BLaER1 treated with 17β-estradiol and CSF1 and Interleukin-3, amounts not matched to agents 10 nM and 100 nM (cell line): ENCODE results near the gene SEMA4D.

Experiments
- H3K27ac ChIP-seq, 11 experiments: shearing (Covaris generic); formaldehyde crosslinking; 2 replicates each; pipeline ENCODE4 v1.8.1; 2022
- H3K27me3 ChIP-seq, 11 experiments: shearing (Covaris generic); formaldehyde crosslinking; 2 replicates each; pipeline ENCODE4 v1.8.1; 2022
- H3K36me3 ChIP-seq, 11 experiments: shearing (Covaris generic); formaldehyde crosslinking; 2 replicates each; pipeline ENCODE4 v1.8.1; 2022
- H3K4me1 ChIP-seq, 10 experiments: shearing (Covaris generic); formaldehyde crosslinking; 2 replicates each; pipeline ENCODE4 v1.8.1; 2022
- H3K4me2 ChIP-seq, 11 experiments: shearing (Covaris generic); formaldehyde crosslinking; 2 replicates each; pipeline ENCODE4 v1.8.1; 2022
- H3K4me3 ChIP-seq, 10 experiments: shearing (Covaris generic); formaldehyde crosslinking; 2 replicates each; pipeline ENCODE4 v1.8.1; 2022
- H3K9ac ChIP-seq, 11 experiments: shearing (Covaris generic); formaldehyde crosslinking; 2 replicates each; pipeline ENCODE4 v1.8.1; 2022
- H3K9me3 ChIP-seq, 11 experiments: shearing (Covaris generic); formaldehyde crosslinking; replicated peaks in 1 of 11; 2 replicates each; pipeline ENCODE4 v1.8.1; 2022
- H4K20me1 ChIP-seq, 11 experiments: shearing (Covaris generic); formaldehyde crosslinking; 2 replicates each; pipeline ENCODE4 v1.8.1; 2022
- Cebpa-rat ChIP-seq, 11 experiments: shearing (Covaris generic); IDR thresholded peaks; 2 replicates each; pipeline ENCODE4 v1.8.1; 2022

The SEMA4D gene

DNA sequence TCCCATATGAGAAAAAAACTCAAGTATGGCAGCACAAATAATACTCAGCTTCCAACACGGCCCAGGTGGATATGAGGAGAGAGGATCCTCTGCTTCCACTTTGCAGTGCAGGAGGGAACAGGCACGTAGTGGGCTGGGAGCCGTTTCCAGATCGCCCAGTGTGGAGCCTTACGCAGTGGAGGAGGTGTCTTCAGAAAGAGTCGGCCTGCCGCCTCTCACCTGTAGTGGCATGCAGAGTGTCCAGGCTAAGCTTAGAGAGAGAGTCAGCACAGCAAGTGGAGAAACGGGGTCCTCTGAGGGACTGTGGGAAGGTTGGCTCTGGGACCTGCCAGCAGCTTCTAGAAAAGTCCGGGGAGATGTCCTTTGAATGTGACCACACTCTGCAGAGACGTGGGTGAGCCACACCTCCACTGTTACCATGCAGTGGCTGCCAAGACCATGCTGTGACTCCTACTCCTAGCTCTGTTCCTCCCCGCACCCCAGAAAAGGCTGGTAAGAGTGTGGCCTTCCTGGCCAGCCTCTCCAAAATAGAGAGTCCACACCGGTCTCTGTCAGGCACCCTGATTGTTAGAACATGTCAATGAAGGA lies 3.5 kb upstream of the SEMA4D start:
- H3K36me3 ChIP-seq: no peaks in the 10 kb centered on the region
- peaks cover 26 to 60% (median 53%) of the 10 kb centered on the region in 10 experiments for H3K4me1 ChIP-seq
- no peaks in the 10 kb centered on the region for H3K27me3 ChIP-seq
- no peak for TF ChIP-seq Cebpa-rat (IDR thresholded peaks at IDR 0.05)
- H3K4me3 ChIP-seq: no peak overlapping the region
- H4K20me1 ChIP-seq: peaks cover 0 to 9% (median 2%) of the 10 kb centered on the region in 11 experiments; a peak in 10 of 22 replicates
- no peak overlapping the region for H3K9ac ChIP-seq
- no peak overlapping the region for H3K27ac ChIP-seq
- H3K9me3 ChIP-seq: no peaks in the 10 kb centered on the region
- peak overlapping the region in 9 of 11 experiments; percentile 16 to 99 (median 87); a peak in 17 of 22 replicates for H3K4me2 ChIP-seq

DNA sequence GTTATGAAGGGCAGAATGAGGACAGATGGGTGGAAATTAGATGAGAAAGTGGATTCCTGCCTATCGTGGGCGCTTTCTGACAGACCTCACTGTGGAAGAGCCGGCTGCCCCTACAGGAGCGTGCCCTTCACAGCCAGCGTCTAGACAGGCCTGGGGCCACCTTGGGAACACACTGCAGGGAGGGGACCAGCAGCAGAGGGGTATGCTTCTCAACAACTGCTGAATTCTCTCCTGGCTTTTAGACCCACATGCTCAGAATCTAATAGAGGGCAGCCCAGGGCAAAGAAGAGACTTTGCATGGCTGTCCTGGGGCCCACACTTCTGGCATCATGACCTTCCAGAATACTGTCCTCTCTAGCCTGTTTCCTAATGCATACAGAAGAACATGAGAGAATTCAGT lies 2.1 kb upstream of the SEMA4D start:
- no peaks in the 10 kb centered on the region for H3K36me3 ChIP-seq
- no peaks in the 10 kb centered on the region for H3K27me3 ChIP-seq
- H4K20me1 ChIP-seq: peaks cover 10 to 22% (median 14%) of the 10 kb centered on the region in 11 experiments; a peak in 17 of 22 replicates
- no peak for TF ChIP-seq Cebpa-rat (IDR thresholded peaks at IDR 0.05)
- H3K4me1 ChIP-seq: peaks cover 37 to 68% (median 66%) of the 10 kb centered on the region in 10 experiments
- peak overlapping the region in 1 of 11 experiments; percentile 92; a peak in 2 of 22 replicates for H3K27ac ChIP-seq
- H3K4me2 ChIP-seq: peak overlapping the region in 9 of 11 experiments; percentile 84 to 99 (median 98); a peak in 18 of 22 replicates
- no peak overlapping the region for H3K9ac ChIP-seq
- H3K9me3 ChIP-seq: no peaks in the 10 kb centered on the region
- no peak overlapping the region; a peak in 1 of 20 replicates for H3K4me3 ChIP-seq

DNA sequence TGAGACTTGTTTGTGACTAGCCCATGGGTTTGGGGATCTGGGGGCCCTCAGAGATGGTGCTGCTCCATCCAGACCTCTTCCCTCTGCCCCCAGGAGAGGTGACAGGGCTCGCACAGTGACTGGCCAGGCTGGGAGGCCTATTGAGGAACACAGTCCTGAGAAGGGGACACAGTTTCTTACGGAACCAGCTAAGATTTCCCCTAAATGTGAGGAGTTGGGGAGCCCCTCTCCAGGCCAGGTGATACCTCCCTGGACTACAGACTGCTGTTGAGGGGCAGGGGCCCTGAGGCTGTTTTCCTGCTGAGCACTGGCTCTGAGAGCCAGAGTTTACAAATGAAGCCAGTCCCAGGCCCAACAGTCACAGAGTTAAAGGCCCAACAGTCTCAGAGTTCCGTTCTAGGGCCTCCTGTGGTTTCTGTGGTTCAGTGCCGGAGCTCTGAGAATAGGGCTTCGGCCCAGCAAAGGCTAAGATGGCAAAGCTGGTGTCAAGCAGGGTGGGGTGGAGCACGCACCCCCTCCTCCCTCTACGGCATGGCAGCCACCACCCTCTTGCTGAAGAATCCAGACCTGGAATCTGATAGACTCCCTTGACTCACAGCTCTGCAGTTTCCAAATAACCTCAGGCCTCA lies 1.1 kb upstream of the SEMA4D start:
- Histone ChIP-seq H3K4me2 (peak overlapping the region; percentile 79 to 99 (median 98)), H3K27me3 (no peaks in the 10 kb centered on the region), H4K20me1 (peaks cover 12 to 32% (median 22%) of the 10 kb centered on the region in 11 experiments; a peak in 17 of 22 replicates), H3K9me3 (no peaks in the 10 kb centered on the region), H3K36me3 (no peaks in the 10 kb centered on the region), H3K4me3 (peak overlapping the region in 7 of 10 experiments; percentile 86 to 93 (median 91); a peak in 14 of 20 replicates), H3K27ac (peak overlapping the region; percentile 65 to 92 (median 84); a peak in 21 of 22 replicates), H3K9ac (peak overlapping the region; percentile 62 to 87 (median 83)), H3K4me1 (peaks cover 48 to 78% (median 76%) of the 10 kb centered on the region in 10 experiments)
- no peak for TF ChIP-seq Cebpa-rat (IDR thresholded peaks at IDR 0.05)

DNA sequence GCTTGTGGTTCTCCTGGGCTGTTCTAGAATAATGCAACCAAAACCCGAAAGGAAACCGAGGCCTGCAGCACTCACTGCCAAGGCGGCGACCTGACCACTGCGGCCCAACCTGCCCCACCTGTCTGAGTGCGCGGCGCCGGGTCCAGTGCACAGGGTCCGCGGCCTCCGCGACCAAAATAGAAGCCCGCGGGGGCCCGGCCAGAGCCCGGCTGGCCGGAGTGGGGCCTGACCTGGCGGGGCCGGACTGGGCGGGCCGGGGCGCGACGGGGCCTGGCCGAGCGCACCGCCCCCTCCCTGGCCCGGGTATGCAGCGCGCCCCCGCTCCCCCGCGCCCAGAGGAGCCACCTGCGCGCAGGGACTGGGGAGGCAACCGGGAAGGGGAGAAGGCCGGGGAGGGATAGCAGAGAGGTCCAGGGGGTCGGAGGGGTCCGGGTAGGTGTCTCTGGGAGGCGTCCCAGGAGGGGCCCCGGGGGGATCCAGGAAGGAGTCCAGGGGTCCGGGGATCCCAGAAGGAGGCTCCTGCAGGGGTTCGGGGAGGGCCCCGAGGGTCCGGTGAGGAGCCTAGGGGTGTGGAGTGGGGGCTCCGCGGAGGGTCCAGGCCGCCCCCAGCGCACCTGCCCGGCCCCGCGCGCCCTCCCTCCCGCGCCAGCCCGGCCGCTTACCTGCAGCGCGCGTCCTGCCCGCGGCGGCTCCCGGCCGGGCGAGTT lies 503 bp downstream of the SEMA4D start:
- Histone ChIP-seq H3K36me3 (0 out of 22 replicates have a peak, but pooled peaks cover 0 to 4% (median 0%) of the 10 kb centered on the region in 11 experiments), H3K9me3 (no peaks in the 10 kb centered on the region), H3K9ac (peak overlapping the region; percentile 76 to 87 (median 83)), H3K4me1 (peaks cover 52 to 93% (median 87%) of the 10 kb centered on the region in 10 experiments), H3K4me3 (peak overlapping the region; percentile 71 to 93 (median 88)), H3K27ac (peak overlapping the region; percentile 42 to 92 (median 84); a peak in 21 of 22 replicates), H4K20me1 (peaks cover 12 to 48% (median 23%) of the 10 kb centered on the region in 11 experiments; a peak in 17 of 22 replicates), H3K4me2 (peak overlapping the region; percentile 87 to 99 (median 98)), H3K27me3 (no peaks in the 10 kb centered on the region)
- no peak for TF ChIP-seq Cebpa-rat (IDR thresholded peaks at IDR 0.05)

DNA sequence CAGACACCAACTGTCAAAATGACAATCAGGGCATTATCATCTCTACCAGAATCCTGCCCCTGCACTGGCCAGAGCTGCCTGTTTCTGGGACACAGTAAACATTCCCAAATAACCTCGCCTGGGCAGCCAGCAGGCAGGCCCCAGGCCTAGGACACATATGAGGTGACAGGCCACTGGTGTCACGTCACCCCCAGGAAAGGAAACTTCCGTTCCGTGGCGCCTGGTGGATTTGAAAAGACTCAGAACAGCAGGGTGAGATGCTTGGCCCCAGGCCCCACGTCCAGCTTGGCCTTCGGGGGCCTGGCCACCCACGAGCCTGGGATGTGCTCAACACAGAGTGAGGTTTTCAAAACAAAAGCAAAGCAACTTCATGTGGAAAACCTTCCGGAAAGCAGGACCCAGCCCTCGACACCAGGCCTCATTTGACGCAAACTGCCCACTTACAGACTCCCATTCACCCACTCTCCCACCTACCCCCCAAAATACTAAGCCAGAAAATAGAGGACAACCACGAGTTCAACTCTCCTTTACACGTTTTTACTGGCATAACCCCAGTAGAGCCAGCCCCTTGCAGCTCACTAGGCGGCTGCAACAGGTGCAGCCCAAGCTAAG lies 1.2 kb downstream of the SEMA4D start:
- no peak for TF ChIP-seq Cebpa-rat (IDR thresholded peaks at IDR 0.05)
- H3K4me2 ChIP-seq: peak overlapping the region; percentile 87 to 99 (median 98)
- H3K36me3 ChIP-seq: peaks cover 0 to 9% (median 0%) of the 10 kb centered on the region in 11 experiments; a peak in 2 of 22 replicates
- peak overlapping the region; percentile 76 to 87 (median 83) for H3K9ac ChIP-seq
- no peaks in the 10 kb centered on the region for H3K9me3 ChIP-seq
- peaks cover 15 to 54% (median 23%) of the 10 kb centered on the region in 11 experiments; a peak in 17 of 22 replicates for H4K20me1 ChIP-seq
- no peaks in the 10 kb centered on the region for H3K27me3 ChIP-seq
- H3K4me3 ChIP-seq: peak overlapping the region; percentile 71 to 93 (median 88)
- H3K27ac ChIP-seq: peak overlapping the region in 8 of 11 experiments; percentile 69 to 92 (median 88); a peak in 15 of 22 replicates
- peaks cover 51 to 93% (median 87%) of the 10 kb centered on the region in 10 experiments for H3K4me1 ChIP-seq

DNA sequence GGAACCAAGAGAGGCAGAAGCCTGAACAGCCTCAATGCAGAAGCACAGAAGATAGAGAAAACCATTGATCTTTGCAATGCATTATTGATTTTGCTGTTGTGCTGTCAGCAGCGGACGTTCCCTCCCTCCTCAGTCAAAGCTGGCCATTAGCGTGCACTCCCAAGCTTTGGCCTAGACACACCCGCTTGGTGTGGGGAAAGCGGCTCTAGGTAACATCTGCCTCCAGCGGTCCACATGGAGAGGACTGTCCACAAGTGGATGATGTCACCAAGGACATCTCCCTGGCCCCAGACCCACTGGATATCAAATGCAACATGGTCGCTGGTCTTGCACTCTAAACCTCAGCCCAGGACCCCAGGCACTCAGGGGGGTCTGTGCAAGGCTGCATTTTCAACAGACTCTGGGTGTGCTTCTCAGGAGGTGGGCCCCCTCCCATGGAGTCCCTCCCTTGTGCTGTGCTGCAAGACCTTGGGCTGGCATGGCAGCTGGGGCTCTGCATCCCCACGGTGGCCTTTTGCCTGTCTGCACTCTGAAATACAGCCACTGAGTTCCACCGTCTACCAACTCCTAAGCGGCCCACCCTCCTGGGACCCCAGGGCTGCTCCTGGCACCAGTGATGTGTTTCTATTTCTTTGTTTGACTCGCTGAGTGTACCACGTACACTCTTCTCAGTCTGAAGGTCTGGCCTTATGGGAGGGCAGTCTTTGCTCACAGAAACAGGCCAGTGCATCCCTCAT lies 1.9 kb downstream of the SEMA4D start:
- Histone ChIP-seq H3K27ac (peak overlapping the region in 8 of 11 experiments; percentile 3 to 92 (median 80); a peak in 11 of 22 replicates), H3K36me3 (peaks cover 0 to 16% (median 0%) of the 10 kb centered on the region in 11 experiments; a peak in 2 of 22 replicates), H3K9ac (peak overlapping the region; percentile 76 to 87 (median 83); a peak in 19 of 22 replicates), H3K27me3 (no peaks in the 10 kb centered on the region), H3K4me1 (peaks cover 51 to 93% (median 87%) of the 10 kb centered on the region in 10 experiments), H3K9me3 (no peaks in the 10 kb centered on the region), H3K4me2 (peak overlapping the region; percentile 87 to 99 (median 98)), H4K20me1 (peaks cover 15 to 54% (median 25%) of the 10 kb centered on the region in 11 experiments; a peak in 17 of 22 replicates), H3K4me3 (peak overlapping the region; percentile 71 to 93 (median 88); a peak in 19 of 20 replicates)
- no peak for TF ChIP-seq Cebpa-rat (IDR thresholded peaks at IDR 0.05)

DNA sequence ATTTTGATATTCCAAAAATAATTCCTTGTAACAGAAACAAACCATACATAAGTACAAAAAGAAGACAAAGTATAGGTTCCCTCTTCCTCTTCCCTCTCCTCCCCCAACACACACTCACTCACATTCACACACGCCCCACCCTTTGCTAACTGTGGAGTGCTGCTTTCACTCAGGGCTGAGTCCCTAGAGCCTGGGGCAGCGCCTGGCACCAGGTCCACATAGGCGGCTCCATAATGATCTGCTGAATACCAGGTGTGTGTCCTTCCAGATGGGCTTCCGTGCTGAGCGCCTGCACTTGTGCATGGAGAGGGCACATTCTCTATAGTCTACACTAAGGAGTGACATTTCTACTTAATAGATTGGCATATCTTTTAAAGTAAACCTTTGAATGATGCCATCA lies 3.7 kb downstream of the SEMA4D start:
- no peak for TF ChIP-seq Cebpa-rat (IDR thresholded peaks at IDR 0.05)
- H4K20me1 ChIP-seq: peaks cover 15 to 64% (median 26%) of the 10 kb centered on the region in 11 experiments; a peak in 17 of 22 replicates
- no peak overlapping the region for H3K27ac ChIP-seq
- H3K36me3 ChIP-seq: peaks cover 0 to 25% (median 0%) of the 10 kb centered on the region in 11 experiments; a peak in 6 of 22 replicates
- no peaks in the 10 kb centered on the region for H3K27me3 ChIP-seq
- H3K9ac ChIP-seq: no peak overlapping the region
- H3K9me3 ChIP-seq: peaks cover 0 to 5% (median 0%) of the 10 kb centered on the region in 11 experiments; a peak in 5 of 22 replicates
- H3K4me2 ChIP-seq: peak overlapping the region; percentile 45 to 99 (median 97)
- peaks cover 44 to 87% (median 81%) of the 10 kb centered on the region in 10 experiments for H3K4me1 ChIP-seq
- H3K4me3 ChIP-seq: no peak overlapping the region
